Ectodermal cell (in vitro differentiated cells): ENCODE data around the gene SPTLC3.

Experiments
- H3K27ac ChIP-seq: 2 replicates; pipeline ENCODE4 v1.7.0; 2013; ENCODE audit warnings: mild to moderate bottlenecking, low read depth, low read length; ENCODE audit not compliant: insufficient read depth, poor library complexity, severe bottlenecking
- H3K27me3 ChIP-seq: 2 replicates; pipeline ENCODE4 v1.7.0; 2013; ENCODE audit warnings: mild to moderate bottlenecking, low read length; ENCODE audit not compliant: insufficient read depth, control insufficient read depth, poor library complexity, severe bottlenecking
- H3K36me3 ChIP-seq: one replicate; pipeline ENCODE4 v1.7.0; 2013; ENCODE audit warnings: low read length; ENCODE audit not compliant: control insufficient read depth, insufficient read depth
- H3K4me1 ChIP-seq: one replicate; pipeline ENCODE4 v1.7.0; 2013; ENCODE audit warnings: low read length; ENCODE audit not compliant: control insufficient read depth, insufficient read depth
- H3K4me3 ChIP-seq: 2 replicates; pipeline ENCODE4 v1.7.0; 2013; ENCODE audit warnings: low read depth, low read length, control low read depth; ENCODE audit not compliant: insufficient read depth
- H3K9me3 ChIP-seq: 2 replicates; pipeline ENCODE4 v1.7.0; 2013; ENCODE audit warnings: mild to moderate bottlenecking, low read length, moderate library complexity; ENCODE audit not compliant: control insufficient read depth
- WGBS, 2 experiments: methylation state at CpG; one replicate each; pipeline ENCODE4 v1.1.7; 2013; ENCODE audit warnings: missing lambda C conversion rate in 2 of 2; 5-methylcytosine and 5-hydroxymethylcytosine counted together

The SPTLC3 gene

DNA sequence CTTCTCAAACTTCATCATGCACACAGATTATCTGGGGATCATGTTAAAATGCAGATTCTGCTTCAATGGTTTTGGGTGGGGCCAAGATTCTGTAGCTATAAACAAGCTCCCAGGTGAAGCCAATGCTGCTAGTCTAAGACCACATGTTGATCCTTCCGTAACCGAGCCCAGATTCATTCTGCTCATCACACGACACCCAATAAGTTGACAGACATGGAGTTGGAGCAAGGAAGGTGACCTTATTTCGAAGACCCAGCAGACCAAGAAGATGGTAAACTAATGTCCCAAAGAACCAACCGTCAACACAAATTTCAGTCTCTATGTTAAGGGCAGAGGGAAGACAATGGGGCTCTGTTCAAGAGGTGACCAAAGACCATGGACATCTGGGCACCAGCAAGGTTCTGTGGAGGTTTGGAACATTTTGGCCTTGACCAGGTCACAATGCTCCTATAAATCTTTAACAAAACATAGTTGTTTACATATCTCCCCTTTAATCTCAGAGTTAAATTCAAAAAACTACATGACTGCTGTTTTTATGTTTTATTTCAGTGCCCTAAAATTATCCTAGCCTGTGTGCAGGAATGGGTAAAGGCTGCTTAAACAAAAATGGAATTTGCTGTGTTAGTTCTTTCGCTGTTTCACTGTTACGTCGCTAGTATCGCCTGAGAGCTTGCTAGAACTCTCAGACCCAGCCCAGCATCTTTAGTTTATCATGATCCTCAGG lies 50.1 kb downstream of the SPTLC3 start:
- 92 to 94% methylated on average over 9 of the region's 9 CpGs for WGBS, 2 experiments
- H3K4me1 ChIP-seq, result no peaks in the 10 kb centered on the region

DNA sequence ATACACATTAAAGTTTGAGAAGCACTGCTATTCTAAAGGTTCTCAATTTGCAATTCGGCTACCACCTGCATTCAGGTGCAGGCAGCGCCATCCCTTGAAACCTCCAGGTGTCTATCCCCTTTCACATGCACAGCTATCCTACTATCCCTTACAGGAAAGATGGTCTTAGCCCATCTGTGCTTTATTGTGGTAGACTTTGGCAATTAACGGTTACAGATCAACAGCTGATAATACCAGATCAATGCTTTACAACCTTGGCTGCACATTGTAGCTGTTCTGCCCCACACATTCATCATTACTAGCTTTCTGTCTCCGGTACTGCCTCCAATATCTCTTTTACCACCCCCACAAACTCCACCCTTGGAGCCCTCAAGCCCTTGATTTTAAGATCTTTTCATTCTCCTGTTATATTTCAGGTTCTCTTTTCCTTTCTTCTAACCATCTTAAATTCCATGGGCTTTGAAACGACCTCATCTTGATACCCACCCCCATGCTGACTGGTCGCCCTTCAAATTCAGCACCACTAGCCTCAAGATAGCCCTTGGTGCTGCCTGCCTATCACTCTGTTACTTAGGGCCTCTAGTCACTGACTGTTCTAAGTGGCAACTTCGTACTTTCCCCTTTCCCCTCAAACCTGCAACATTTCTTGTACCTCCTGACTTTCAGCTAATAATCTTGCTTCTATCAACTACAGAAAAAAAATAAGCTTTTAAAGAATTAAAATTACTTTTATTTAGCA lies 50.8 kb downstream of the SPTLC3 start:
- Histone ChIP-seq H3K27me3 (no peaks in the 10 kb centered on the region), H3K27ac (no peak overlapping the region), H3K4me3 (no peak overlapping the region), H3K9me3 (no peaks in the 10 kb centered on the region), H3K4me1 (no peaks in the 10 kb centered on the region), H3K36me3 (no peaks in the 10 kb centered on the region)
- WGBS, 2 experiments, result 75 to 79% methylated on average over 7 of the region's 7 CpGs

More for the DNA sequence above, 50.1 kb downstream of the SPTLC3 start:
- H3K27me3 ChIP-seq, result no peaks in the 10 kb centered on the region
- H3K4me3 ChIP-seq, result no peak overlapping the region
- H3K9me3 ChIP-seq, result no peaks in the 10 kb centered on the region
- H3K27ac ChIP-seq, result no peak overlapping the region
- no peaks in the 10 kb centered on the region for H3K36me3 ChIP-seq

DNA sequence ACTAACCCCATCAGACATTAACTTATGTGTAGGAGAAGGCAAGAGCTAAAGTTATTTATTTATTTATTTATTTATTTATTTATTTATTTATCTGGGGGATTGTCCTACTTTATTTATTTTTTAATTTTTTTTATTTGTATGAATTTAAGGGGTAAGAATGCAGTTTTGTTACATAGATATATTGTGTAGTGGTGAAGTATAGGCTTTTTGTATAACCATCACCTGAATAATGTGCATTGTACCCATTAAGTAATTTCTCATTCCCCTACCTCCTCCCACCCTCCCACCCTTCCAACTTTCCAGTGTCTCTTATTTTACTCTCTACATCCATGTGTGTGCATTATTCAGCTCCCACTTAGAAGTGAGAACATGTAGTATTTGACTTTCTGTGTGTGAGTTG lies 51.6 kb downstream of the SPTLC3 start:
- Histone ChIP-seq H3K9me3 (no peaks in the 10 kb centered on the region), H3K27me3 (no peaks in the 10 kb centered on the region), H3K27ac (no peak overlapping the region), H3K4me3 (no peak overlapping the region), H3K4me1 (no peaks in the 10 kb centered on the region), H3K36me3 (no peaks in the 10 kb centered on the region)

DNA sequence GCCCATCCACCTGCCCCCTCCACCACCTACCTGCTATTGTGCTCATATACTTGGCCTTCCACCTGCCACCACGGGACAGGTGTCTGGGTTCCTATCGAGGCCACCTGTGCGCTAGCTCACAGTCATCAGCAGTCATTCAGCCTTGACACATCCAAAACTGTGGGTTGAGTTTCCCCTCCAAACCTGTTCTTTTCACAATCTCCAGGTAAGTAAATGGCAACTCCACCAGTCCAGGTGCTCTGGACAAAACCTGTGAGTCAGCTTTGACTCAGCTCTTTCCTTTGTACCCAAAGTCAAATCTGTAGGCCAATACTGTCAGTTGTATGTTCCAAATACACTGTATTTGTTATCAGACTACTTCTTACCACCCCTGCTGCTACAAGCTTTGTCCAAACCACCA lies 52.6 kb downstream of the SPTLC3 start:
- no peaks in the 10 kb centered on the region for H3K9me3 ChIP-seq
- H3K36me3 ChIP-seq, result no peaks in the 10 kb centered on the region
- 94 to 97% methylated on average over 3 of the region's 3 CpGs for WGBS, 2 experiments
- H3K4me3 ChIP-seq, result no peak overlapping the region
- no peak overlapping the region for H3K27ac ChIP-seq
- no peaks in the 10 kb centered on the region for H3K27me3 ChIP-seq
- no peaks in the 10 kb centered on the region for H3K4me1 ChIP-seq

DNA sequence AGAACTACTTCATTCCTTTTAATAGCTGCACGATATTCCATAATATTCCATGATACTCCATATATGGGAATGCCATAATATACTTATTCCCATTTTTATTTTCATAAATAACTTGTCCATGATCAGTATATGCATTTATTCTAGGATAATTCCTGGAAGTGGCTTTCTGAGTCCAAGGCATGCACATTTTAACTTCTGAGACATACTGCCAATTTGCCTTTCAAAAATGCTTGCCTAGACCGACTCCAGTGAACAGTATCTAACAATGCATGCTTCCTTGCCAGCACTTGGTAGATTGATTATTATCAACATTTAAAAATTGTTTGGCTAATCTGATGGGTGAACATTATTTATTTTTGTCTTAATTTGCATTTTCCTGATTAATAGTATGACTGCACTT lies 54.0 kb downstream of the SPTLC3 start:
- H3K9me3 ChIP-seq, result no peaks in the 10 kb centered on the region
- H3K27ac ChIP-seq, result no peak overlapping the region
- 79 to 84% methylated on average over 2 of the region's 2 CpGs for WGBS, 2 experiments
- no peaks in the 10 kb centered on the region for H3K4me1 ChIP-seq
- H3K27me3 ChIP-seq, result no peaks in the 10 kb centered on the region
- H3K4me3 ChIP-seq, result no peak overlapping the region
- no peaks in the 10 kb centered on the region for H3K36me3 ChIP-seq

DNA sequence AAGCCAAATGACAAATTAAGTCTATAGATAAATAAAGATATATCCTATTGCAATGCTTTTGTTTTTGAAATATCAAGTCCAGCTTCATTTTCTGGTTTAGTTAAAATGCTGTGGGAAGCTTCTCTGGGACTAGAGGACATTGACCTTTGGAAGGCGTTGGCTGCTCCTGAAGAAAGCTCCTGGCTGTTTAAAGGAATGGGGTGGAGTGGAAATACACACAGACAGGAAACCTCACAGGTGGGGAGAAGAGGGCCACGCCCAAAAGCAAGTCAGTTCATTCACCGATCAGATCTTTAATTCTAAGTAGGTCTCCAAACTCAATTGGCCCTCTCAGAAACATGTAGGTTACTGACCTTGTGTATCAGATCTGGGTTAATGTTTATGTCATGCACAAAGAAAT lies 59.6 kb downstream of the SPTLC3 start:
- no peak overlapping the region for H3K27ac ChIP-seq
- H3K27me3 ChIP-seq, result no peaks in the 10 kb centered on the region
- H3K4me1 ChIP-seq, result no peaks in the 10 kb centered on the region
- no peaks in the 10 kb centered on the region for H3K36me3 ChIP-seq
- 94% methylated on average over 3 of the region's 3 CpGs for WGBS, 2 experiments
- H3K4me3 ChIP-seq, result no peak overlapping the region
- no peaks in the 10 kb centered on the region for H3K9me3 ChIP-seq

DNA sequence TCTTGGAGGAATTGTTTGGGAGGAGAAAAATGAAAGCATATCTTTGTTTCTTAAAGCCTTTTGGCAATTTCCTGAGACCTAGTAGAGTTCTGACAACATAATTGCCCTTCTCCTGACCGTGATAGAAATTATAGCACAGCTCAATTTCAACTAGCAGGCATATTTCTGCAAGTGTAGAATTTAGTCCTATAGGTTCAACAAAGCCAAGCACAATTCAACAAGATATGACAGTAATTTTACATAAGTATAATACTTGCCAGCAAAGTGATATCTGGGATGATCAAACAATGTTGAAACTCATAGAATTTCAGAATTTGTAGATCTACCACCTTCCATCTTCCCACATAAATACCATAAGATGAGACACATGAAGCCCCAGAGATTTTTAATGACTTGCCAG lies 73.1 kb downstream of the SPTLC3 start:
- Histone ChIP-seq H3K4me1 (no peaks in the 10 kb centered on the region), H3K36me3 (no peaks in the 10 kb centered on the region), H3K27me3 (no peaks in the 10 kb centered on the region), H3K9me3 (no peaks in the 10 kb centered on the region), H3K4me3 (no peak overlapping the region), H3K27ac (no peak overlapping the region)
- 71 to 95% methylated on average over 1 of the region's 1 CpG for WGBS, 2 experiments

DNA sequence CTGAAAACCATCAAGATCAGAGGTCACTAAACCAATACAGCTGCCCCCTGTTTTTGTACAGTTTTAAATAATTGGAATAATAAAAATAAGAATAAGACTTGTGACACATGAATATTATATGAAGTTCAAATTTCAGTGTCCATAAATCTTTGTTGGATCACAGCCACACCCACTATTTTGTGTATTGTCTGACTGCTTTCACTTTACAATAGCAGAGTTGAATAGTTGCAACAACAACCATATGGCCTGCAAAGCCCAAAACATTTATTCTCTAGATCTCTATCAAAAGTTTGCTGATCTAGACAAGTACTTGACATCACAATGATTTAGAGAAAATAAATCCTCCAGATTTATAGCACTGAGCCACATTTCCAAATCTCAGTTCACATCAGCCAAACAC lies 73.6 kb downstream of the SPTLC3 start:
- H3K4me1 ChIP-seq, result no peaks in the 10 kb centered on the region
- H3K27ac ChIP-seq, result no peak overlapping the region
- no peaks in the 10 kb centered on the region for H3K9me3 ChIP-seq
- H3K27me3 ChIP-seq, result no peaks in the 10 kb centered on the region
- H3K36me3 ChIP-seq, result no peaks in the 10 kb centered on the region
- no peak overlapping the region for H3K4me3 ChIP-seq

DNA sequence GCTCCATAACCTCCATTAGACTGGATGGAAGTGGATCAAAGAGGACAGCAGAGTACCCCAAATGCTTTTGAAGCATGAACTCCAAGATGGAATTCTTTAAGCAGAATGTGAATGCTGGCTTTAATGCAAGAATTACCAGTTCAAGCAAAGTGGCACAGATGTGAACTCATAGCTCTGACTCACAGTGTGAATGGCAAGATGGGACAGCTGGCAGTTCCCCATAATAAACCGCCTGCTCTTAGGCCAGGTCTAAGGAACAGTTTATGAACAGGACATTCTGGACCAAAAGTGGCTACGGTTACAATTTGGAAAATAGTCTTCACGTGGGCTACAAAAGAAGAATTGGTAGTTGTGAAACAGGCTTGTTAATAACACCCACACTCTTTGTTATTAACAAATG lies 76.5 kb downstream of the SPTLC3 start:
- no peak overlapping the region for H3K27ac ChIP-seq
- WGBS, 2 experiments, result 63 to 90% methylated on average over 2 to 3 of the region's 3 CpGs
- no peaks in the 10 kb centered on the region for H3K4me1 ChIP-seq
- H3K9me3 ChIP-seq, result no peaks in the 10 kb centered on the region
- H3K4me3 ChIP-seq, result no peak overlapping the region
- no peaks in the 10 kb centered on the region for H3K36me3 ChIP-seq
- H3K27me3 ChIP-seq, result no peaks in the 10 kb centered on the region

DNA sequence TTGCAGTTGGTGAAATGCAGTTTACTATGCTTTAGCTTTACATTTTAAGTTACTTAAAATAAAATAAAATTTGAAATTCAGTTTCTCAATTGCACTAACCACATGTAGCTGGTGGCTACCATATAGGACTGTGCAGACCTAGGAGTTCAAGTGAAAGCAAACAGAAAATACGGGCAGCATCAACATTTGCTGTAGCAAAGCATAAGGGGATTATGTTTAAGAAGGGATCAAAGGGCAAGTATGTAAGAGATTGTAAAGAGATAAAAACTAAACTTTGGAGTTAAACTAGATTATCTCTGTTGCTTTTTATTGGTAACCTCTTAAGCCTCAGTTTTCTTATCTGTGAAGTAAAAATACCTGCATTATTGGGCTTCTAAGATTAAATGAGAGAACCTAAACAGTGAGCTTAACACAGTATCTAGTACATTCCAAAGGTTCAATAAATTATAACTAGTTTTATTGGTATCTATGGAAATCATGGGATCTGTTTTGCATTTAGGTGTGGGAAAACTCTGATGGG lies 81.2 kb downstream of the SPTLC3 start:
- Histone ChIP-seq H3K27ac (no peak overlapping the region), H3K27me3 (no peaks in the 10 kb centered on the region), H3K4me1 (no peaks in the 10 kb centered on the region), H3K36me3 (no peaks in the 10 kb centered on the region), H3K4me3 (no peak overlapping the region), H3K9me3 (no peaks in the 10 kb centered on the region)
- WGBS, 2 experiments, result 93 to 94% methylated on average over 1 of the region's 1 CpG
